HCT116 (cell line): ENCODE data around the gene ALG3. TPM values are rescaled to one million over a fixed set of nuclear protein-coding genes. Genes with fewer than 3 reads are reported as not detected.

Experiments
- ATAC-seq: fragments of 200-7000 bp; cut with Tn5 transposase; 2 replicates; pipeline ENCODE4 v1.9.1; 2020; ENCODE audit warnings: mild to moderate bottlenecking, moderate library complexity
- BruUV-seq: library from RNA; stranded (reverse); fragments of 400-500 nt; replicated peaks from 2 replicates; lab custom pipeline; 2021; lab: Mats Ljungman, UMichigan
- CTCF ChIA-PET: fragments of 300-600 bp; sonication (Branson Sonifier 250); formaldehyde crosslinking; loops from one replicate; lab custom pipeline; 2021; ENCODE audit warnings: antibody characterized with exemption; lab: Charles Lee
- POLR2A ChIA-PET: fragments of 300-600, 350-600 bp; sonication (Branson Sonifier 250); formaldehyde crosslinking; loops from one replicate; lab custom pipeline; 2021; ENCODE audit warnings: antibody characterized with exemption; lab: Charles Lee
- RAD21 ChIA-PET, 2 experiments: fragments of 300-600 bp; sonication (Branson Sonifier 250); formaldehyde crosslinking; loops; one replicate each; lab custom pipeline; 2023; ENCODE audit warnings: low total read pairs in 2 of 2; ENCODE audit not compliant: uncharacterized antibody in 2 of 2, unreplicated experiment in 2 of 2, low non-redundant PET in 1 of 2; lab: Charles Lee
- DNase-seq: peaks from one replicate; pipeline ENCODE4 v3.0.0-alpha.2; 2010; ENCODE audit warnings: low read depth, low spot score
- H2AFZ ChIP-seq: fragments of 200-600 bp; shearing (Covaris generic), sonication (generic); 2 replicates; pipeline ENCODE4 v1.6.1; 2017; ENCODE audit warnings: low read depth, mixed run types, mixed read lengths, antibody characterized with exemption, low read length; ENCODE audit not compliant: poor library complexity, severe bottlenecking
- H3K27ac ChIP-seq: 2 replicates; pipeline ENCODE4 v1.5.1; 2012; ENCODE audit warnings: low read depth, low read length
- H3K27me3 ChIP-seq: fragments of 200-600 bp; sonication (generic); 2 replicates; pipeline ENCODE4 v1.6.1; 2016; ENCODE audit warnings: mixed run types, low read length, mixed read lengths; ENCODE audit not compliant: insufficient read depth
- H3K36me3 ChIP-seq, 2 experiments: fragments of 200-500 bp in 1 of 2; fragments of 200-600 bp in 1 of 2; sonication (Bioruptor generic) in 1 of 2; sonication (generic) in 1 of 2; 2 replicates each; pipeline versions ENCODE4 v1.5.1 to v1.6.1; 2014 to 2016; ENCODE audit warnings: low read length in 2 of 2, inconsistent platforms in 1 of 2, mixed read lengths in 1 of 2, mixed run types in 1 of 2; ENCODE audit not compliant: insufficient read depth in 2 of 2, control insufficient read depth in 1 of 2
- H3K4me1 ChIP-seq, 2 experiments: fragments of 200-600 bp in 1 of 2; sonication (generic) in 1 of 2; 2 replicates each; pipeline versions ENCODE4 v1.5.1 to v1.6.1; 2012 to 2017; ENCODE audit warnings: low read length in 2 of 2, inconsistent platforms in 1 of 2, mild to moderate bottlenecking in 1 of 2, mixed read lengths in 1 of 2, mixed run types in 1 of 2, moderate library complexity in 1 of 2; ENCODE audit not compliant: insufficient read depth in 2 of 2, control insufficient read depth in 1 of 2
- H3K4me2 ChIP-seq: fragments of 200-600 bp; sonication (generic); 2 replicates; pipeline ENCODE4 v1.6.1; 2017; ENCODE audit warnings: mixed run types, low read length, mixed read lengths
- H3K4me3 ChIP-seq, 2 experiments: fragments of 200-600 bp in 1 of 2; sonication (generic) in 1 of 2; replicated peaks in 1 of 2; 2 replicates each; pipeline ENCODE4 v1.5.1; 2011 to 2016; ENCODE audit warnings: low read length in 2 of 2, control low read depth in 1 of 2, low read depth in 1 of 2, mild to moderate bottlenecking in 1 of 2, mixed read lengths in 1 of 2, mixed run types in 1 of 2
- H3K79me2 ChIP-seq: fragments of 200-600 bp; sonication (generic); 2 replicates; pipeline ENCODE4 v1.6.1; 2017; ENCODE audit warnings: mild to moderate bottlenecking, mixed run types, low read length, moderate library complexity, mixed read lengths; ENCODE audit not compliant: insufficient read depth
- H3K9ac ChIP-seq: fragments of 200-600 bp; sonication (generic); 2 replicates; pipeline ENCODE4 v1.6.1; 2016; ENCODE audit warnings: low read length, mixed read lengths
- H3K9me2 ChIP-seq: fragments of 200-600 bp; sonication (generic), shearing (Covaris generic); 2 replicates; pipeline ENCODE4 v1.6.1; 2017; ENCODE audit warnings: mixed run types, mild to moderate bottlenecking, moderate library complexity; ENCODE audit not compliant: insufficient read depth
- H3K9me3 ChIP-seq, 2 experiments: fragments of 200-500 bp in 1 of 2; fragments of 200-600 bp in 1 of 2; sonication (Bioruptor generic) in 1 of 2; sonication (generic) in 1 of 2; 2 replicates each; pipeline ENCODE4 v1.6.1; 2014 to 2017; ENCODE audit warnings: low read length in 2 of 2, mixed read lengths in 2 of 2, inconsistent platforms in 1 of 2, low read depth in 1 of 2, mild to moderate bottlenecking in 1 of 2, mixed run types in 1 of 2, moderate library complexity in 1 of 2; ENCODE audit not compliant: control insufficient read depth in 1 of 2, insufficient read depth in 1 of 2
- H4K20me1 ChIP-seq: fragments of 200-600 bp; sonication (generic), shearing (Covaris generic); 2 replicates; pipeline ENCODE4 v1.6.1; 2017; ENCODE audit warnings: mixed run types, mild to moderate bottlenecking, moderate library complexity; ENCODE audit not compliant: insufficient read depth
- CBX3 ChIP-seq: IDR thresholded peaks from 2 replicates; pipeline ENCODE4 v1.6.1; 2012; ENCODE audit warnings: low read depth
- EGR1 ChIP-seq: IDR thresholded peaks from 2 replicates; pipeline ENCODE4 v1.6.1; 2012; ENCODE audit warnings: low read depth
- EZH2 ChIP-seq: fragments of 200-600 bp; sonication (generic); IDR thresholded peaks from 2 replicates; pipeline ENCODE4 v1.6.1; 2017; ENCODE audit warnings: antibody characterized with exemption, mixed run types
- FOSL1 ChIP-seq: IDR thresholded peaks from 2 replicates; pipeline ENCODE4 v1.6.1; 2012; ENCODE audit warnings: low read depth
- JUND ChIP-seq: IDR thresholded peaks from 2 replicates; pipeline ENCODE4 v1.6.1; 2012
- MAX ChIP-seq: IDR thresholded peaks from 2 replicates; pipeline ENCODE4 v1.6.1; 2012
- POLR2AphosphoS5 ChIP-seq: IDR thresholded peaks from 2 replicates; pipeline ENCODE4 v1.6.1; 2011; ENCODE audit warnings: mild to moderate bottlenecking, low read depth, low read length, moderate library complexity
- YY1 ChIP-seq: IDR thresholded peaks from 2 replicates; pipeline ENCODE4 v1.6.1; 2011; ENCODE audit warnings: low read length, low read depth, moderate library complexity, mild to moderate bottlenecking; ENCODE audit not compliant: insufficient replicate concordance; ENCODE audit errors: extremely low read depth
- ZBTB33 ChIP-seq: IDR thresholded peaks from 2 replicates; pipeline ENCODE4 v1.6.1; 2011; ENCODE audit warnings: mild to moderate bottlenecking, low read length, moderate library complexity; ENCODE audit not compliant: insufficient replicate concordance; ENCODE audit errors: extremely low read depth
- ZFX ChIP-seq: fragments of 450-650 bp; IDR thresholded peaks from 2 replicates; pipeline ENCODE4 v1.6.1; 2017
- ZNF274 ChIP-seq: fragments of 200-500 bp; sonication (Bioruptor generic); IDR thresholded peaks from 2 replicates; pipeline ENCODE4 v1.6.1; 2014; ENCODE audit warnings: mild to moderate bottlenecking, low read depth, low read length, inconsistent platforms
- intact Hi-C: fragments of 100-400 bp; cut with micrococcal nuclease; formaldehyde crosslinking; loops from 2 replicates; pipeline ENCODE4 v1.10.0; 2022
- total RNA-seq: library from RNA; stranded (reverse); gene quantifications from one replicate; pipeline ENCODE4 v1.2.1, GENCODE V29; 2021; ENCODE audit not compliant: unreplicated experiment
- TF ChIP-seq, protein P1 (sequence below): IDR thresholded peaks from 2 replicates; pipeline ENCODE4 v1.6.1; 2012; ENCODE audit warnings: low read depth

ALG3 gene
- total RNA-seq, 1 experiment from 2014 or later, result 56.6 TPM

- Histone ChIP-seq H3K27ac (no peak overlapping the region), H3K9me3 (no peaks in the 10 kb centered on the region), H3K79me2 (peaks cover 25% of the 10 kb centered on the region), H3K9ac (no peak overlapping the region), H3K4me2 (no peak overlapping the region), H4K20me1 (no peaks in the 10 kb centered on the region), H3K4me3 (no peak overlapping the region), H3K27me3 (no peaks in the 10 kb centered on the region), H3K4me1 (peaks cover 4 to 14% of the 10 kb centered on the region in 2 experiments), H3K9me2 (no peaks in the 10 kb centered on the region), H2AFZ (no peak overlapping the region), H3K36me3 (peaks cover 6 to 10% of the 10 kb centered on the region in 2 experiments; a peak in 3 of 4 replicates)
- no peak for TF ChIP-seq ZNF274
- BruUV-seq, result no TSS peak
- ChIA-PET RAD21 (no interaction called here), CTCF (no interaction called here), POLR2A (no interaction called here)
- intact Hi-C loops, result no loop called here
- no peak for DNase-seq
- no peak for ATAC-seq
Measured at GRCh38 chr3:184296616-184297015, 47.9 kb upstream of the ALG3 start.

DNA sequence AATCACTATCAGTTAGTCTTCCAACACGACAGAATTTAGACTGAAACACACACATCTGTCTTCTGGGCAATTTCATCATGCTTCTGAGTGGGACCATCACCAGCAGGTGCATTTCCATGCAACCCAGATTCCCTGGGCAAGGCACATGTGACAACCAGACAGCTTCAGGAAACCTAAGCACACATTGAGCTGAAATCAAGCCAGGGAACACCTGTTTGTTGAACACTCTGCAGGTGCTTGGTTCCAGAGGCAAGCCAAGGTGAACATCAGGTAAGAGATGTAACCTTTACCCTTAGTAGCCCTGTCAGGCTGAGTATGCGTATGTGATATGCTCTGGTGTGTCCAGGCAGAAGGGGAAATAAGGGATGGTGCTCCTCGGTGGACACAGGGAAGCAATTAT lies 47.0 kb upstream of the ALG3 start:
- TF ChIP-seq ZBTB33 (no peak), JUND (no peak), CBX3 (no peak), YY1 (no peak), POLR2AphosphoS5 (no peak), FOSL1 (no peak), EGR1 (no peak), EZH2 (no peak), MAX (no peak), ZFX (no peak)
- TF ChIP-seq, protein P1, sequence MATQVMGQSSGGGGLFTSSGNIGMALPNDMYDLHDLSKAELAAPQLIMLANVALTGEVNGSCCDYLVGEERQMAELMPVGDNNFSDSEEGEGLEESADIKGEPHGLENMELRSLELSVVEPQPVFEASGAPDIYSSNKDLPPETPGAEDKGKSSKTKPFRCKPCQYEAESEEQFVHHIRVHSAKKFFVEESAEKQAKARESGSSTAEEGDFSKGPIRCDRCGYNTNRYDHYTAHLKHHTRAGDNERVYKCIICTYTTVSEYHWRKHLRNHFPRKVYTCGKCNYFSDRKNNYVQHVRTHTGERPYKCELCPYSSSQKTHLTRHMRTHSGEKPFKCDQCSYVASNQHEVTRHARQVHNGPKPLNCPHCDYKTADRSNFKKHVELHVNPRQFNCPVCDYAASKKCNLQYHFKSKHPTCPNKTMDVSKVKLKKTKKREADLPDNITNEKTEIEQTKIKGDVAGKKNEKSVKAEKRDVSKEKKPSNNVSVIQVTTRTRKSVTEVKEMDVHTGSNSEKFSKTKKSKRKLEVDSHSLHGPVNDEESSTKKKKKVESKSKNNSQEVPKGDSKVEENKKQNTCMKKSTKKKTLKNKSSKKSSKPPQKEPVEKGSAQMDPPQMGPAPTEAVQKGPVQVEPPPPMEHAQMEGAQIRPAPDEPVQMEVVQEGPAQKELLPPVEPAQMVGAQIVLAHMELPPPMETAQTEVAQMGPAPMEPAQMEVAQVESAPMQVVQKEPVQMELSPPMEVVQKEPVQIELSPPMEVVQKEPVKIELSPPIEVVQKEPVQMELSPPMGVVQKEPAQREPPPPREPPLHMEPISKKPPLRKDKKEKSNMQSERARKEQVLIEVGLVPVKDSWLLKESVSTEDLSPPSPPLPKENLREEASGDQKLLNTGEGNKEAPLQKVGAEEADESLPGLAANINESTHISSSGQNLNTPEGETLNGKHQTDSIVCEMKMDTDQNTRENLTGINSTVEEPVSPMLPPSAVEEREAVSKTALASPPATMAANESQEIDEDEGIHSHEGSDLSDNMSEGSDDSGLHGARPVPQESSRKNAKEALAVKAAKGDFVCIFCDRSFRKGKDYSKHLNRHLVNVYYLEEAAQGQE, result no peak
- RAD21 ChIA-PET, result no interaction called here
- no peak for DNase-seq
- peaks cover 4 to 14% of the 10 kb centered on the region in 2 experiments for H3K4me1 ChIP-seq
- no peak overlapping the region for H3K27ac ChIP-seq
- no peaks in the 10 kb centered on the region for H3K27me3 ChIP-seq
- POLR2A ChIA-PET, result no interaction called here
- no peak overlapping the region for H3K9ac ChIP-seq
- H3K36me3 ChIP-seq, result peaks cover 0 to 6% of the 10 kb centered on the region in 2 experiments; a peak in 2 of 4 replicates
- BruUV-seq, result no TSS peak
- ATAC-seq, result no peak
- CTCF ChIA-PET, result no interaction called here
- no peaks in the 10 kb centered on the region for H4K20me1 ChIP-seq
- H3K9me3 ChIP-seq, result no peaks in the 10 kb centered on the region
- no peak overlapping the region for H2AFZ ChIP-seq
- H3K4me3 ChIP-seq, result no peak overlapping the region
- peaks cover 17% of the 10 kb centered on the region for H3K79me2 ChIP-seq
- no peak overlapping the region for H3K4me2 ChIP-seq
- H3K9me2 ChIP-seq, result no peaks in the 10 kb centered on the region
- intact Hi-C loops, result no loop called here
